GM23338 (cell line): ENCODE results near the gene ITGB3BP.

Experiments
- CREB1 ChIP-seq: fragments of 250-450 bp; sonication (Bioruptor Pico); IDR thresholded peaks from 2 replicates; pipeline ENCODE4 v1.5.0; 2020; ENCODE audit warnings: low read depth, mild to moderate bottlenecking, moderate library complexity
- EZH2 ChIP-seq: fragments of 200-600 bp; sonication (generic); IDR thresholded peaks from one replicate; pipeline ENCODE4 v1.8.0; 2017; ENCODE audit warnings: antibody characterized with exemption, mild to moderate bottlenecking, low read depth; ENCODE audit not compliant: unreplicated experiment
- EZH2phosphoT487 ChIP-seq: fragments of 200-600 bp; sonication (generic); IDR thresholded peaks from one replicate; pipeline ENCODE4 v1.8.1; 2018; ENCODE audit warnings: antibody characterized with exemption; ENCODE audit not compliant: unreplicated experiment
- JUNB ChIP-seq: IDR thresholded peaks from one replicate; pipeline ENCODE4 v1.6.1; 2016; ENCODE audit warnings: antibody characterized with exemption; ENCODE audit not compliant: unreplicated experiment
- NANOG ChIP-seq: IDR thresholded peaks from 2 replicates; pipeline ENCODE4 v1.6.1; 2016; ENCODE audit warnings: antibody characterized with exemption, borderline replicate concordance
- POLR2AphosphoS5 ChIP-seq: IDR thresholded peaks from 2 replicates; pipeline ENCODE4 v1.6.1; 2016; ENCODE audit warnings: antibody characterized with exemption, low read depth
- STAT1 ChIP-seq: IDR thresholded peaks from one replicate; pipeline ENCODE4 v1.6.1; 2016; ENCODE audit warnings: antibody characterized with exemption; ENCODE audit not compliant: unreplicated experiment
- ZNF114 ChIP-seq: fragments of 250-450 bp; sonication (Bioruptor Pico); IDR thresholded peaks from 2 replicates; pipeline ENCODE4 v1.5.0; 2020; ENCODE audit warnings: mild to moderate bottlenecking, moderate library complexity
- TF ChIP-seq, protein P1 (sequence below), 2 experiments: fragments of 200-600 bp in 1 of 2; sonication (generic) in 1 of 2; conservative IDR thresholded peaks; 2 replicates each; pipeline versions ENCODE4 v1.5.1 to v1.6.1; 2016 to 2017; ENCODE audit warnings: antibody characterized with exemption in 2 of 2, low read depth in 2 of 2, mild to moderate bottlenecking in 2 of 2, moderate library complexity in 1 of 2
- TF ChIP-seq, protein P2 (sequence below): IDR thresholded peaks from one replicate; pipeline ENCODE4 v1.6.1; 2018; ENCODE audit warnings: antibody characterized with exemption; ENCODE audit not compliant: unreplicated experiment
- TF ChIP-seq, protein P3 (sequence below): IDR thresholded peaks from 2 replicates; pipeline ENCODE4 v1.6.1; 2016; ENCODE audit warnings: antibody characterized with exemption

DNA sequence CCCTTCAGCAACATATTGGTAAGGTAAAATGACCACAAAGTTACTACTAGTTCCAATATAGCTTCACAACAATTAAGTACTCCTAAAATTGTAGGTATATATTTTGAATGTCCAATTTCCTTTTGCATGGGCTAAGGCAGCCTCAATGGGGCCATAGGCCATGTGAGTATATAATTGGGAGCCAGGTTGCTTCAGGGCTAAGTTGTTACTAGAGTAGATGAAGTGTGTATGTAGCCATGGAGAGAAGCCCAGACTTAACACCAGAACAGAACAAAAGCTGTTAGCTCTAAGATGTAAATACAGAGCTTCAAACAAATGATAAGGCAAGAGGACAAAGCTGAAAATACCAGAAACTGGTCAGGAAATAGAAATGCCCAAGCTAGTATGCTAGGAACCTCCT is 16.2 kb downstream of the ITGB3BP start:
- TF ChIP-seq, protein P1, sequence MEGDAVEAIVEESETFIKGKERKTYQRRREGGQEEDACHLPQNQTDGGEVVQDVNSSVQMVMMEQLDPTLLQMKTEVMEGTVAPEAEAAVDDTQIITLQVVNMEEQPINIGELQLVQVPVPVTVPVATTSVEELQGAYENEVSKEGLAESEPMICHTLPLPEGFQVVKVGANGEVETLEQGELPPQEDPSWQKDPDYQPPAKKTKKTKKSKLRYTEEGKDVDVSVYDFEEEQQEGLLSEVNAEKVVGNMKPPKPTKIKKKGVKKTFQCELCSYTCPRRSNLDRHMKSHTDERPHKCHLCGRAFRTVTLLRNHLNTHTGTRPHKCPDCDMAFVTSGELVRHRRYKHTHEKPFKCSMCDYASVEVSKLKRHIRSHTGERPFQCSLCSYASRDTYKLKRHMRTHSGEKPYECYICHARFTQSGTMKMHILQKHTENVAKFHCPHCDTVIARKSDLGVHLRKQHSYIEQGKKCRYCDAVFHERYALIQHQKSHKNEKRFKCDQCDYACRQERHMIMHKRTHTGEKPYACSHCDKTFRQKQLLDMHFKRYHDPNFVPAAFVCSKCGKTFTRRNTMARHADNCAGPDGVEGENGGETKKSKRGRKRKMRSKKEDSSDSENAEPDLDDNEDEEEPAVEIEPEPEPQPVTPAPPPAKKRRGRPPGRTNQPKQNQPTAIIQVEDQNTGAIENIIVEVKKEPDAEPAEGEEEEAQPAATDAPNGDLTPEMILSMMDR (conservative IDR thresholded peaks at IDR 0.05; ENCODE audit: low read depth in 2 of 2) = no peak
- TF ChIP-seq, protein P2, sequence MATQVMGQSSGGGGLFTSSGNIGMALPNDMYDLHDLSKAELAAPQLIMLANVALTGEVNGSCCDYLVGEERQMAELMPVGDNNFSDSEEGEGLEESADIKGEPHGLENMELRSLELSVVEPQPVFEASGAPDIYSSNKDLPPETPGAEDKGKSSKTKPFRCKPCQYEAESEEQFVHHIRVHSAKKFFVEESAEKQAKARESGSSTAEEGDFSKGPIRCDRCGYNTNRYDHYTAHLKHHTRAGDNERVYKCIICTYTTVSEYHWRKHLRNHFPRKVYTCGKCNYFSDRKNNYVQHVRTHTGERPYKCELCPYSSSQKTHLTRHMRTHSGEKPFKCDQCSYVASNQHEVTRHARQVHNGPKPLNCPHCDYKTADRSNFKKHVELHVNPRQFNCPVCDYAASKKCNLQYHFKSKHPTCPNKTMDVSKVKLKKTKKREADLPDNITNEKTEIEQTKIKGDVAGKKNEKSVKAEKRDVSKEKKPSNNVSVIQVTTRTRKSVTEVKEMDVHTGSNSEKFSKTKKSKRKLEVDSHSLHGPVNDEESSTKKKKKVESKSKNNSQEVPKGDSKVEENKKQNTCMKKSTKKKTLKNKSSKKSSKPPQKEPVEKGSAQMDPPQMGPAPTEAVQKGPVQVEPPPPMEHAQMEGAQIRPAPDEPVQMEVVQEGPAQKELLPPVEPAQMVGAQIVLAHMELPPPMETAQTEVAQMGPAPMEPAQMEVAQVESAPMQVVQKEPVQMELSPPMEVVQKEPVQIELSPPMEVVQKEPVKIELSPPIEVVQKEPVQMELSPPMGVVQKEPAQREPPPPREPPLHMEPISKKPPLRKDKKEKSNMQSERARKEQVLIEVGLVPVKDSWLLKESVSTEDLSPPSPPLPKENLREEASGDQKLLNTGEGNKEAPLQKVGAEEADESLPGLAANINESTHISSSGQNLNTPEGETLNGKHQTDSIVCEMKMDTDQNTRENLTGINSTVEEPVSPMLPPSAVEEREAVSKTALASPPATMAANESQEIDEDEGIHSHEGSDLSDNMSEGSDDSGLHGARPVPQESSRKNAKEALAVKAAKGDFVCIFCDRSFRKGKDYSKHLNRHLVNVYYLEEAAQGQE = no peak
- TF ChIP-seq EZH2 = no peak
- no peak for TF ChIP-seq POLR2AphosphoS5
- TF ChIP-seq STAT1 = no peak
- TF ChIP-seq NANOG = no peak
- no peak for TF ChIP-seq EZH2phosphoT487
- no peak for TF ChIP-seq ZNF114 (CRISPR knock-in tag)
- TF ChIP-seq, protein P3, sequence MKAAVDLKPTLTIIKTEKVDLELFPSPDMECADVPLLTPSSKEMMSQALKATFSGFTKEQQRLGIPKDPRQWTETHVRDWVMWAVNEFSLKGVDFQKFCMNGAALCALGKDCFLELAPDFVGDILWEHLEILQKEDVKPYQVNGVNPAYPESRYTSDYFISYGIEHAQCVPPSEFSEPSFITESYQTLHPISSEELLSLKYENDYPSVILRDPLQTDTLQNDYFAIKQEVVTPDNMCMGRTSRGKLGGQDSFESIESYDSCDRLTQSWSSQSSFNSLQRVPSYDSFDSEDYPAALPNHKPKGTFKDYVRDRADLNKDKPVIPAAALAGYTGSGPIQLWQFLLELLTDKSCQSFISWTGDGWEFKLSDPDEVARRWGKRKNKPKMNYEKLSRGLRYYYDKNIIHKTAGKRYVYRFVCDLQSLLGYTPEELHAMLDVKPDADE = no peak
- TF ChIP-seq CREB1 (CRISPR knock-in tag) = no peak
- no peak for TF ChIP-seq JUNB
